NCI-H2196 treated with DMSO at 0.1 percent for 48 hours (cell line): ENCODE results near the gene SLC25A1.

ENCODE experiments used
- DNase-seq: peaks from one replicate; lab custom pipeline; 2025; ENCODE audit not compliant: unreplicated experiment; lab: John Stamatoyannopoulos, UW

The SLC25A1 gene

GRCh38 chr22:19181786-19182471, 3.4 kb upstream of the SLC25A1 start:
- no peak for DNase-seq

GRCh38 chr22:19180740-19181410, 2.3 kb upstream of the SLC25A1 start:
- DNase-seq = no peak

DNA sequence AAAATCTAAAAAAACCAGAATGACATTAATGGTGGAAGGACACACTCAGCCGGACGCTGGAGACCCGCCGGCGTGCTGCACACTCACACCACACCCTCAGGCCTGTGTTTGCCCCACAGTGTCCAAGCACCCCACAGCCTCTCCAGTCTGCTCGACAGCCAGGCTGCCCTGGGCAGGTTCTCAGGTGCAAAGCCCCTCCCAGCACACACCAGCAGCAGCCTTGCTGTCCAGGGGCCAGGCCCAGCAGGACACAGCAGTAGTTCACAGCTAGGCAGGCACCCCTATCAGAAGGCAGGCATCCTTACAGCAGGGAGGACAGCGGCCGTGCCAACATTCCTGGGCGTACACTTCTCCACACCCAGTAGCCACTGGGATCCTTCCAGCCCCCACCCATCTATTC, 1.7 kb upstream of the SLC25A1 start:
- no peak for DNase-seq

- peak; percentile 76 for DNase-seq
These were observed 1.0 kb upstream of the SLC25A1 start for GRCh38 chr22:19179497-19180048.

DNA sequence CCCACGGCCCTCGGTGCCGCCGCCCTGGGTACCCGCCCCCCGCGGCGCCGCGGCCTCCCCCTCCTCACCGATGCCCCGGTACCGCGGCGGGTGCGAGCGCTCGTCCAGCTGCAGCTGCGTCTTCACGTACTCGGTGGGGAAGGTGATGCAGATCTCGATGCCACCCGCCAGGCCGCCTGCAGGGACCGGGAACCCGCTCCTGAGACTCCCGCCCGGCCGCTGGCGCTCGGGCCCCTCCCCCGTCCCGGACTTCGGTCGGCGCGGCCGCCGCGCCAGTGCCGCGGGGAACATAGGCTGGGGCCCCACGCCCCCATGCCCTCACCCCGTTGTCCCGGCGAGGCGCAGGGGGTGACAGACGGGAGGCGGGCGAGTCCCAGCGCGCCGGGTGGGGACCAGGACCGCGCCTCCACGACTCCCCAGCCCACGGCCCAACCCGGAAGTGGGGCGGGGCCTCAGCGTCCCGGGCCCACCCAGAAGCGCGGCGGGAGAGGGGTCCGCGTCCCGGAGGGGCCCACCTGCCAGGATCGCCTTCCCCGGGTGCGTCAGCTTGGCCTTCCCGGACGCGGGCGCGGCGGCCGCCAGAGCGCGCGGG, 375 bp downstream of the SLC25A1 start:
- DNase-seq = no peak

DNA sequence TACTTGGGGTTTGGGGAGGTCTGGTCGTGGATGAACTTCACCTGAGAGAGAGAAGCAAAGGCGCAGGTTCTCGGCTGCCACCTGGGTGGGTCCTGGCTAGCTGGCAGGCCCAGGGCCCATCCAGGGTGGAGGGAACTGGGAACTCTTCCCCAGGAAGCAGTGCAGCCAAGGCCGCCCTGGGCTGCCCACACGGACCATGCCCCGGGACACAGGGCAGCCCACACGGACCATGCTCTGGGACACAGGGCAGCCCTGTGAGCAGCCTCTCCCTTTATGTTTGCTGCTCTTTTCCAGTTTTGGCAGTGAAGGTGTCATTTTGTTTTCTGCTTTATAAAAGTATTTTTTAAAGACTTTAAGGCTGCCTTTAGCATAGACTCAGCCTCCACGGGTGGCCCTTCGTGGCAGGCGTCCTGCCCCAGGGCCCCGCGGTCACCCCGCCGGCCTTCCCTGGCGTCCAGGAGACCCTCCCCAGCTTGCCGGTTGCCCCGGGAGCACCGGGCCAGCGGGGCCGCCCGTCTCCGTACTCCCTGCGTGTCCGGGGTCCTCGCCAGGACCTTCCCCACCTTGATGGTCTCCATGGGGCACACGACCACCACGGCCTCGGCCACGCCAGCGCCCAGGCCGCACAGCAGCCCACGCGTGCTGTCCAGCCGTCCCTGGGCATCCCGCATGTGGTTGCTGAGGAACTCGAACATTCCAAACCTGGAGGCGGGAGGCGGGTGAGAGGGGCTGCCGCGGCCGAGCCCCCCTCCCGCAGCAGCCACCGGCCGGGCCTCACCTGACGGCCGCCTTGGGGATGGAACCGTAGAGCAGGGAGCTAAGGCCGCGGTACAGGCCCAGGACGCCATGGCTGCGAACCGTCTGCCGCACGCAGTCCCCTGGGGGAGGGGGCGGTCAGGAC, 1.1 kb downstream of the SLC25A1 start:
- no peak for DNase-seq

GRCh38 chr22:19176732-19177131, 1.8 kb downstream of the SLC25A1 start:
- no peak for DNase-seq

GRCh38 chr22:19176175-19176643, 2.3 kb downstream of the SLC25A1 start:
- DNase-seq = no peak

- DNase-seq = no peak
These were observed 2.8 kb downstream of the SLC25A1 start for GRCh38 chr22:19175602-19176174.

DNA sequence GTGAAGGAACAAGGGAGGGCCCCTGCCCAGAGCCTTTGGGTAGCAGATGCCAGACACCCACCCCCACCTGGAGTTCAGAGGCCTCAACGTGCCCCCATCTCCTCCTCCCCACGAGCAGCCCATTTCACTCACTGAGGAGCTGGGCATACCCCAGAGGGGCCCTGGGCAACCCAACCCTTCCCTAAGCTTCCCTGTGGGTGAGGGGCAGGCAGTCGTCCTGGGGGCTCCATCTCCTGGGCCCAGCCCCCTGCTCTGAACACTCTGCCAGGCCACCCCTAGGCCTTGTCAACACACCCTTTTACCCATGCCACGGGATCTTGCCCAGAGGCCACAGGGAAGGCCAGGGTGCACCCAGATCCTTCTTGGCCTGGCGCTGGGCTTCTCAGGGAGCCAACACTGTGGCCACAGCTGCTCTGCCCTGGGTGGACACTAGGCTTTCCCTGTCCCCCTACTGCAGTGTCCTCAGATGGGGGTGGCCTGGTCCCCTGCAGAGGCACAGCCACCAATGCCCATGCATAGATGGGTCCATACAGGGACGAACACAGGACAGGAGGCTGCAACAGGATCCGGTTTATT, 3.4 kb downstream of the SLC25A1 start:
- DNase-seq = no peak

DNA sequence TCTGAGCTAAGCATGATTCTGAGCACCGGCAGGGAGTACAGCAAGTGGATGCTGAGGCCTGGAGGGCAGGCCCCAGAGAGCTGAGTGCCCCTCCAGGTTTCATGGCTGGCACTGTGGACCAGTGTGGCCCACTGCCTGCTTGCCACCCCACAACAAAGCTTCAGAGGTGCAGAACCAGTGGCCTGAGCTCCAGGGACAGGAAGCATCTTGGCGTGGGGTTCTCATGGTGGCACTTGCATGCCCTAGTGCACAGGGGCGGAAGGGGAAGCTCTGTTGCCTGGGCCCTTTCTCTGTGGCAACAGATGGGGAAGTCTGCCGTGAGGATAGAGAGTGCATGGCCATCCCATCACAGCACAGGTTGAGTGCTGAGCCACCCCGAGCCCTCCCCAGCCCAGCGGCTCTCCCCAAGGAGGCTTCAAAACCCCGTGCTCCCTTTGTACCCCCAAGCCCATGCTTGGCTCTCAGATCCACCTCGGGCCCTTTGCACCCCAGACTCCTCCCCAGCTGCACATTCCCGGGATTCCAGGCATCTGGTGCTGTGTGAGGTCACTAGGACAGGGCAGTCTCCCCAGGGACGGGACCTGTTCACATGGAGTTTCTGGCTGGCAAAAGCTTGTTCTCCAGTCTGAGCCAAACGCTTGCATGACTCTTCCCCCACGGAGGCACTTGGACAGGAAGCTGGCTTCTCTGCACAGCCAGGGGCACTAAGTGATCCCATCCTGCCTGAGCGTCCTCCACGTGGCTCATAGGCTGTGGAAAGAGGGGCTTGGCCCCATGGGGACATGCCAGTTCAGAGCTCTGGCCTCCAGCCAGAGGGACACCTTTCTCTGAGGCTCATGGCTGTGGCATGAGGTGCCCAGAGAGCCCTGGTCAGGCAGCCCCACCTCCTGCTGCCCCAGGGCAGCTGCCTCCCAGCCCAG, 4.2 kb downstream of the SLC25A1 start:
- no peak for DNase-seq

GRCh38 chr22:19173047-19174035, 5.2 kb downstream of the SLC25A1 start:
- DNase-seq = no peak

DNA sequence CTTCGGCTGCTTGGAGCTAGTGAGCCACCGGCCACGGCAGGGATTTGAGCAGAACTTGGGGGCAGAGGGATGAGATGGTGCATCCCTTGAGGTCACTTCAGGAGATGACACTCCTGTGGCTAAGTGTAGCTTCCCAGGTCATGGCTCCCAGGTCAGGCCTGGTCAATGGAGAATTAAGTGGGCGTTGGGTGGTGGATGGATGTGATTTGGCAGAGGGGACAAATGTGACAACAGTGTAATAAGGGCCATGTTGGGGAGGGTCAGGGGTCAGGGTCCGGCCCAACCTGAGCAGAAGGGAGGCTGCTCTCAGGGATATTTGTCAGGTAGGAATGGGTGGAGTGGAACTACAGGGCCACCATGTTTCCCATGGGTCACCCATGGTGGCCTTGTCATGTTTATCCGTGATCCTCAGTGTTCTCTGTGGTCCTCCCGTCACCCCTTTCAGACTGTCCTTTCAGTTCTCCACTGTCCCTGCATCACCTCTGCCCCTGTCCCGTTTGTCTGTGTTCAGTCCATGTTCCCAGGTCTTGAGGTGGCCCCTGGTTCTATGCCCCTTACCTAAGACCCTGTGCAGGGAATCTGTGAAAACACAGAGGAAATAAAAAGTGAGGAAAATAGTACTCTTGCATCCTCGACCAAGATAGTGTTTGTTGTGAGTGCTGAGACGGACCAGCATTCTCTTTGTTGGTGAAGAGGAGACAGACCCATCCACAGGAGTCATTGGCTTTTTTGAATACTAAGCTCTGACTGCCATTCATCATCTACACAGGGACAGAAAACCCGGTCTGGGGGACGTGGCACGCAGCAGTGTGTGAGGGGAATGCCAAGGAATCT, 6.1 kb downstream of the SLC25A1 start:
- DNase-seq = no peak

GRCh38 chr22:19169947-19170318, 8.6 kb downstream of the SLC25A1 start:
- no peak for DNase-seq

- DNase-seq = no peak
These were observed 9.3 kb downstream of the SLC25A1 start for GRCh38 chr22:19169002-19169946.
